Activated CD8-positive, alpha-beta memory T cell treated with anti-CD3 and anti-CD28 coated beads for 48 hours (primary cell): ENCODE measurements around the gene KRT13.

Experiments used
- DNase-seq, 3 experiments: peaks; one replicate each; pipeline ENCODE4 v3.0.0-alpha.2; 2020; ENCODE audit warnings: low read depth in 2 of 3, low spot score in 2 of 3

KRT13 gene

GRCh38 chr17:41475421-41475820 is 30.0 kb downstream of the KRT13 start:
- no peak for DNase-seq

GRCh38 chr17:41474863-41475262 is 30.5 kb downstream of the KRT13 start:
- DNase-seq: no peak

- DNase-seq: no peak
These were observed 37.1 kb downstream of the KRT13 start for GRCh38 chr17:41468346-41468745.

- DNase-seq: no peak
These were observed 37.9 kb downstream of the KRT13 start for GRCh38 chr17:41467561-41467960.

- no peak for DNase-seq
These were observed 38.4 kb downstream of the KRT13 start, which contains the start of gene KRT32 for GRCh38 chr17:41466988-41467387. Gene KRT32, minus strand, starts transcription at chr17:41467386. Its CDS starts 61 bp downstream, at chr17:41467325.

GRCh38 chr17:41464682-41465081 is 40.7 kb downstream of the KRT13 start:
- DNase-seq: no peak

GRCh38 chr17:41464173-41464572 is 41.2 kb downstream of the KRT13 start:
- no peak for DNase-seq

GRCh38 chr17:41463746-41464145 is 41.7 kb downstream of the KRT13 start:
- DNase-seq: no peak

- DNase-seq: no peak
These were observed 42.7 kb downstream of the KRT13 start for GRCh38 chr17:41462705-41463104.

- no peak for DNase-seq
These were observed 47.7 kb downstream of the KRT13 start for GRCh38 chr17:41457676-41458075.

GRCh38 chr17:41456204-41456603 is 49.2 kb downstream of the KRT13 start:
- no peak for DNase-seq

GRCh38 chr17:41455236-41455635 is 50.2 kb downstream of the KRT13 start:
- no peak for DNase-seq

- no peak for DNase-seq
These were observed 52.3 kb downstream of the KRT13 start for GRCh38 chr17:41453066-41453465.

GRCh38 chr17:41452281-41452680 is 53.1 kb downstream of the KRT13 start:
- DNase-seq: no peak

GRCh38 chr17:41451154-41451728 is 54.2 kb downstream of the KRT13 start:
- no peak for DNase-seq
